Stromal cell of bone marrow (primary cell): ENCODE data around the gene TCF7L1.
A peak's percentile ranks its signal among the peaks of the same experiment; 100 is the strongest.
"Not testable (repeated sequence)": the region's sequence is repeated elsewhere in the genome, so short reads cannot be mapped to it uniquely, and the experiment has no call there.

Source experiments
- DNase-seq: peaks from one replicate; pipeline ENCODE4 v3.0.0-alpha.2; 2012; ENCODE audit warnings: low read depth

TCF7L1 gene

DNA sequence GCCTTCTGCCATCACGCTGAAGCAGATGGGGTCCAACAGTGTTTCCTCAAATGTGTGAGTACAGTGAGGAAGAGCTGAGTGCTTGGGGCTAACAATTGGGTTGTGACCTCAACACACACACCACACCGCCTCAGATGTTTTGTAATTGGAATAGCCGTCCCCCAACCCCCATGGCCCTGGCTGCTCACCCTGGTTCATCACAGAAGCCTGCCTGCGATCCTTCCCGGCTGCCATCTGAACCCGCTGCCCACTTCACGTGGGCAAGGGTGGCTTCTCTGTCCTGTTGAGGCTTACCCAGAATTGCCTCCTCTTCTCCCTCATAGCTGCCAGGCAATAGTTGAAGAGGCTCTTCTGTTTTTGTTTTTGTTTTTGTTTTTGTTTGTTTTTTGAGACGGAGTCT is 150.4 kb downstream of the TCF7L1 start:
- DNase-seq = no peak

DNA sequence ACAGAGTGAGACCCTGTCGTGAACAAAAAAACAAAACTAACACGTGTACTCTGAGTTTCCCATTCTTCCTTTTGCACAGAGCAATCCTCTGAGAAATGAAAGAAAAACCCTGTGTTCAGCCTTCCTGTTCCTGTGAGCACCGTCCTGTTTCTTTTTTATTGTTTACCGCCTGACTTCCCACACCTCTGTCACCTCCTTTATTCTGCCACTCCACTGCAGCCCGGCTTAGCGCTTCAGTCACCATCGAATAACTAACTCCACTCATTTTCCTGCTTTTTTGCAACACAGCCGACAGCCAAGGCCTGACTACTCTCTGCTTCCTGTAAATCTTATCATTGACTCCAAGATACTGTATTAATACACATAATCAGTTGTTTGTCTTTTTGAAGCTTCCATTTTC is 153.7 kb downstream of the TCF7L1 start:
- DNase-seq = no peak

- no peak for DNase-seq
Observed at GRCh38 chr2:85287721-85288120, 154.5 kb downstream of the TCF7L1 start.

DNA sequence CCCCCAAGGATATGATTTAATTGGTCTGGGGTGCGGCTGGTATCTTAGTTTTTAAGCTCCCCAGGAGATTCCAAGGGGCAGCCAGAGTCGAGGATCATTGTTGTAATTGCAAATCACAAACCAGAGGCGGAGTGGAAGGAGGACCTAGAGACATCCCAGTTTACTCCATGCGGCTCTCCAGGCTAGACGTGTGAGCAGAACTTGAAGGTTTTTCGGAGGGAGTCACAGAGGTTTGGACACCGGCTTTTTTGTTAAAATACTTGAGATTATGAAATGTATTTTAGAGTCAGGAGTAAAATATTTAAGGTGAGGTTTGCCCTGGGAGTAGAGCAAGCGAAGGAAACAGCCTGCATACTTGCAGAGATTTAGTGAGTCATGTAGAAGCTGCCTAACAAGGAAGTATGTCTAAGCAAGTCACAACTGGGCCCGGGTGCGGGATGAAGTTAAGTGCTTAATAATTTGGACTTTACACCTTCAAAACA is 155.1 kb downstream of the TCF7L1 start:
- DNase-seq = no peak

- no peak for DNase-seq
Observed at GRCh38 chr2:85291425-85292023, 158.3 kb downstream of the TCF7L1 start.

DNA sequence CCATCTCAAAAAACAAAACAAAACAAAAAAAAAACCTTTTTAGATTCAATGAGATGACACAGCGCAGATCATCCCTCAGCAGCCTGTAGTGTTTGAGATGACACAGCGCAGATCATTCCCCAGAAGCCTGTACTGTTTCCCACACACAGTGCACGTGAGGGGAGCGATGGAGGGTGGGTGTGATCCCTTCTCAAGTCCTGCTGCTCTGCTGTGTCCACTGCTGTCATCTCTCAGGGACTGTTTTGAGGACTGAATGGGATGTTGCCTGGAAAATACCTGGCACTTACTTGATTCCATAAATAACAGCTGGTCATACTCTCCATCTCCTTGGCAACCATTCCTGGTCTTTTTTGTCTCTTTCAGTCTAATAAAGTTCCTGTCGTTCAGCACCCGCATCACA is 168.9 kb downstream of the TCF7L1 start:
- DNase-seq = no peak

GRCh38 chr2:85303780-85304531 is 170.8 kb downstream of the TCF7L1 start:
- no peak for DNase-seq

GRCh38 chr2:85307527-85307897 is 174.3 kb downstream of the TCF7L1 start:
- DNase-seq = no peak

GRCh38 chr2:85308201-85308600 is 175.0 kb downstream of the TCF7L1 start:
- no peak for DNase-seq

DNA sequence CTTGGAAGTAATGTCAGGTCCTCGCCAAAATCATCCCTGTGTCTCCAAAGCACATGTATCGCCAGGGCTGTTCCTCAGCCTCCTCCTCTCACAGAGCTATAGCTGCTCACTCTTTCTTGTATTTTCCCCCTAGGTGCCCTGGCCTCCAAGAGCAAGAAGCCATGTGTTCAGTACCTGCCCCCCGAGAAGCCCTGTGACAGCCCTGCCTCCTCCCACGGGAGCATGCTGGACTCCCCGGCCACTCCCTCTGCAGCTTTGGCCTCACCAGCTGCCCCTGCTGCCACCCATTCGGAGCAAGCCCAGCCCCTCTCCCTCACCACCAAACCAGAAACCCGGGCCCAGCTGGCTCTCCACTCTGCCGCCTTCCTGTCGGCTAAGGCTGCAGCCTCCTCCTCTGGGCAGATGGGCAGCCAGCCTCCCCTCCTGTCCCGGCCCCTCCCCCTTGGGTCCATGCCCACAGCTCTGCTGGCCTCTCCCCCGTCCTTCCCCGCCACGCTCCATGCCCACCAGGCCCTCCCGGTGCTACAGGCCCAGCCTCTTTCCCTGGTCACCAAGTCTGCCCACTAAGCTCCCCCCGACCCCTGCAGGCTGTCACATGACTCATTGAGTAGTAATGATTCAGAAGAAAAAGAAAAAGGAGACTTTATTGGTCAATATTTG is 175.8 kb downstream of the TCF7L1 start:
- no peak for DNase-seq

- DNase-seq = no peak
Observed at GRCh38 chr2:85309699-85310321, 176.6 kb downstream of the TCF7L1 start.

DNA sequence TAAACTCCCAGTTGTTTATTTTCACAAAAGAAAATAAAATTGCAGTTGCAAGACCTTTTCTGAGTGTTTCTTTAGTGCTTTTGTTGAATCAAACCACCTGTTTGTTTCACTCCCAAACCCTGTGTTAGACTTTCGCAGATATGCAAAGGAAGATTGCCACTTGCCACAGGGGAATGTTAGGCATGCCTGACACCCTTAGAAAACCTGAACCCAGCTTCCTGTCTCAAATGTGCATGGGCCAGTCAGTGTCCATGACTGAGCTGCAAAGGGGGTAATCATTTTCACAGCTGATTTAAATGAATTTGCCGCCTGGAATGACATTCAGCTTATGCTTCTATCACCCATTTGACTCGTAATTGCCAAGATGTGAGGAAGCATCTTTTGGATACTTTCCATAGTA is 177.1 kb downstream of the TCF7L1 start:
- DNase-seq = no peak

GRCh38 chr2:85312404-85312803 is 179.2 kb downstream of the TCF7L1 start:
- DNase-seq = peak; percentile 68

DNA sequence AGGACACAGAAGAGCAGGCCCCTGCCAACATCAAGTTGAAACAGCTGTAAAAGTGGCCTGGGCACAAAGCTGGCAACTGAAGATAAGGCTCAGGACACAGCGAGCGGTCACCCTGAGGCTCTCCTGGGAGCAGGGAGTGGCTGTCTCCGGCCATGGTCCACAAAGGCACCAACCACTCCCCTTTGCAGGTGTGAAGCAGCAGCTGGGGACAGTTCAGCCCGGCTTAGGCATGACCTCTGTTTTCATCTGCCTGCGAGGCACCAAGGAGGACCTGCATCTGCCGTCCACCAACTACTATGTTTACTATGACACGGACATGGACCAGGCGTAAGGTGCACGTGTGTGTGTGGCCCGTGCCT is 181.7 kb downstream of the TCF7L1 start:
- no peak for DNase-seq

- DNase-seq = not testable (repeated sequence)
Observed at GRCh38 chr2:85315921-85316320, 182.7 kb downstream of the TCF7L1 start.

DNA sequence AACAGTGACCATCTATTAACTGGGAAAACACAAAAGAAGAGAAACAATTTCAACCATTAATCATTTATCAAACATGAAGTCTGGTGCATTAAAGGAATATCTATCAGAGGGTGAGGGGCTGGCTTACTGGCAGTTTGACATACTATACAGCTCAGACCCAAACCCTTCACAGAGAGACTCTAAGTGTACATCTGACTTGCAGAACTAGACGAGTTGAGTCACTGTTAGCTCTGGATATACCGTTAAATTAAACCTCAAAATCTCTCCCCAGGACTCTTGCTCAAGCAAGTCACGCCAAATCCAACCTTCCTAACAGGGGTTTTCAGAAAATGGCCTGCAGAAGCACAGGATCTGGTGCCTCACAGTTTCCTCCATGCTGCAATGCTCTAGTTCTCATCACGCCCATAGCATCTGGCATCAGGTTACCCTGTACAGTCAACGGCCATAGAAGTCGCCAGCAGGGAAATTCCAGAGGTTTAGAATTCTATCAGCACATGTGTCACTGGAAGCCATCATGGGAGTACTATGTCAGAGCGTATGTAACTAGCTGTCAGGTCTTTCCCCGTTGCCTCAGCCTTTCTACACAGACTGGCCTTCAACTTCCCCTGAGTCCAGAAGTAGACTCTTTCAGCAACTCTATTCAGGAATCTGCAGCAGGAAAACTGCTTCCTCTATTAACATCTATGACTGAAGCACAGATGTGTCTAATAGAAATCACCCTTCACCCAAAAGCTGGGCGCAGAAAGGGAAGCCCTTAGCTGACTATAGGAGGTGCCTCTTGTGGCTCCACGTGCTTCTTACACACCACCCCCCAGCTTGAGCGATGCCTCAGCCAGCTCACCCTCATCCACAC is 185.3 kb downstream of the TCF7L1 start:
- peak; percentile 83 for DNase-seq

GRCh38 chr2:85319796-85320195 is 186.6 kb downstream of the TCF7L1 start:
- no peak for DNase-seq

DNA sequence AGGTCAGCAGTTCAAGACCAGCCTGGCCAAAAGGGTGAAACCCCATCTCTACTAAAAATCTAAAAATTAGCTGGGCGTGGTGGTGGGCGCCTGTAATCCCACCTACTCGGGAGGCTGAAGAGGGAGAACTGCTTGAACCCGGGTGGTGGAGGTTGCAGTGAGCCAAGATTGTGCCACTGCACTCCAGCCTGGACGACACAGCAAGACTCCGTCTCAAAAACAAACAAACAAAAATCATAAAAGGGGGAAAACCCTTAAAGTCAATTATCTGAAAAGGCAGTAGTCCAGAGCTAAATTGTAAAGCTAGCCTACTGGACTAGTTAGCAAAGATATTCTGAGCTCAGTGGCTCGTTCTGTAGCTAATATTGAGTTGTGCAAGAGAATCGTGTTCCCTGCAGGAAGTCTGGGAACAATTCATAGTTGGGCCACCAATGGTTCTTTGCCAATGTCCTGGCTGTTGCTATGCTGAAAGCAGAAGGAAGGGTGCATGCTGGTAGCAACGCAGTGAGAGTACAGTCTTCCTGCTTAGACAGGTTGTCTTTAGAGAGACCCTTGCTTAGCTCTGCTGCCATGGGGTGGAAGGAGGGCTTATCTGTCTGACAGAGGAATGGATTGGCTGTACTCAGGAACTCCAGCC is 190.3 kb downstream of the TCF7L1 start:
- no peak for DNase-seq

DNA sequence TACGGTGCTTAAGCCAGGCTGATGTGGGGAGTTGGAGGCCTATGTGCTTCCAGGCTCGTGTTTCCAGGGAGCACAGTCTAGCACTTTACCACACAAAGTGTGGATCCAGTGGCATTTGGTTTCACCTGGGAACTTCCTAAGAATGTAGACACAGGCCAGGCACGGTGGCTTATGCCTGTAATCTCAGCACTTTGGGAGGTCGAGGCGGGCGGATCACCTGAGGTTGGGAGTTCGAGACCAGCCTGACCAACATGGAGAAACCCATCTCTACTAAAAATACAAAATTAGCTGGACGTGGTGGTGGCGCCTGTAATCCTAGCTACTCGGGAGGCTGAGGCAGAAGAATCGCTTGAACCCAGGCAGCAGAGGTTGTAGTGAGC is 190.8 kb downstream of the TCF7L1 start:
- DNase-seq = not testable (repeated sequence)

- DNase-seq = no peak
Observed at GRCh38 chr2:85324639-85325465, 191.7 kb downstream of the TCF7L1 start.

- no peak for DNase-seq
Observed at GRCh38 chr2:85325466-85325811, 192.2 kb downstream of the TCF7L1 start.
